ENCODE results near the gene TM4SF1.

The TM4SF1 gene

GRCh38 chr3:149375501-149376196, 1.8 kb downstream of the TM4SF1 start:
- no peak for DNase-seq (ENCODE audit: low read depth)

GRCh38 chr3:149374793-149375500, 2.5 kb downstream of the TM4SF1 start:
- no peak for DNase-seq (ENCODE audit: low read depth)

DNA sequence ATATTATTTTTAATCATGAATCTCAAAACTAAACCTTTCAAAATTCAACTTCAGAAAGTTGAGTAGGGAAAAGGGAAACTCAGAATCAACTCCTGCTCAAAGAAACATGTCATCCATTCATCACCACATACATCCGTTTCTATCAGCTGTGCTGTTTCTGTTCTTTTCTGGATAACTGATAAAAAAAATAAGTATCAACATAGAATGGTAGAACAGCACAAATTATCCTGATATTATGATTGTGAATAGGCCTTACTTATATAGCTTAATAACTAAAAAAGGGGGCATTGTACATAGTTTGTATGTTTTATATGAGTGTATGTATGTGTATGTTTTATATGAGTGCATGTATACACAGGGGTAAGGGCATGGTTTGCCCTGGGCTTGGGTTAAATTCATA, 3.1 kb downstream of the TM4SF1 start:
- no peak for DNase-seq (ENCODE audit: low read depth)

DNA sequence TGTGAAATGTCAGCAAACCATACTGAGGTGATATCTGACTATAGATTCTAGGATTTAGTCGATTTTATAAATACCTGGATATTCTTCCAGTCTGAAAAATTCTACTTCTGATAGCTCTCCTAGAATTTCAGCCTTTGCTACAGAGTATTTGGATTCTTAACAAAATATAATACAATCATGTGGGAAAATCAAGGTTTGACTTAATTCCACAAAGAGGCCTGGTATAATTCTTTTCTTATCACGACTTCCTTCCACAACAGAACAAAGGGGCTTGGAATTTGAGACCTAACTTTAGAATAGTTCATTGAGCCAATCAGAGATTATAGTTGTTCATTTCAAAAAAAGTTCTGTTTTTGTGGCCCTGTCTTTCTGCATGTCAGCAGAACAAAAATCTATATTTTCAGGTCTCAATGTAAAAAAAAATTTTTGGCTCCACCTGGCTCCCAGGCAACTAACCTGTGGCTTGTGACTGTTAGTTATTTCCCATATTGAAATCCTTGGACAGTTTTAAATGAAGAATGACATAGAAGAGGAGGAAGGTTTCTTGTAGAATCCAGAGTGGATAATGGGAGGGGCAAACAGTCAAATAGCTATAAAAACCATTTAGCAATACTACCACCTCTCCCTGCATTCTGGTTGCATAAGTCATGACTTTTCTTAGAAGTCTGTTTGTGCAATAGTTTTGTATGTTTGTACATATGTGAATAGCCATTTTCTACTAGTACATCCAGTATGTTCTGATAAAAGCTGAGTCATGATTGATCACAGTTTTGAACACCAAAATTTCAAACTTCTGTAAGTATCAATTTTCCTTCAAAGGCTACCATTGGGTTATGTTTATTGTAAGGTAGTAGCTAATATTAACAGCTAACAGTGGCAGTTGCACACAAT, 4.0 kb downstream of the TM4SF1 start:
- no peak for DNase-seq (ENCODE audit: low read depth)

- no peak for DNase-seq (ENCODE audit: low read depth)
Measured at GRCh38 chr3:149371723-149372114, 5.7 kb downstream of the TM4SF1 start.

DNA sequence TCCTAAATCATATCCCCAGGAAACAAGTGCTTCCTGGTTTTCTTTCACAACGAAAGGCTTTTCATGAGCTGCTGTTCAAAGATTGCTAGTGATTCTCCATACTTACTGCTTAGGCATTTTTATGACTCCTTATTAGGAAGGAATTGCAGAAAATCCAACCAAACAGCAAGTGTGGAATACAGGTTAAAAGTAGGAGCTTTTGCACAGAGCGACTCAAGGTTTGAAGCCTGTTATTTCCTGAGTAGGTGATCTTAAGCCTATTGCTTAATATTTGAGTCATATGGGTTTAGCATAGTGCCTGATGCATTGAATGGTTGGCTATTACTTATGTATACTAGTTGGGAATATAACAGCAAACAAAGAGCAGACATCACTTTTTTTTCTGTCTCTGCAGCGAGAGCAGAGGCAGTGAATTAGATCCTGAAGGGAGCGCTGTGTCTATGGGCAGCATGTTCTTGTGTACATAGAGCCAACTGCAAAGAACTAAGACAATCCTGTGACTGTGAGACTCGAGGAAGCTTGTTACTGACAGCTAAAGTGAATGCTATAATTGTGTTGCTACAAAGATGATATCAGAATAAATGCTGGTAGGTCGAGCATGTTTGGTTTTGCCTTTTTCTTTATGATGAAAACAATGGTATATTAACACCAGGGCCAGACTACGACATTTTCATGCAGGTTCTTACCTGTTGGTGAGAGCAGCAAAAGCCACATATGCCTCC, 6.3 kb downstream of the TM4SF1 start:
- DNase-seq (ENCODE audit: low read depth), result no peak

DNA sequence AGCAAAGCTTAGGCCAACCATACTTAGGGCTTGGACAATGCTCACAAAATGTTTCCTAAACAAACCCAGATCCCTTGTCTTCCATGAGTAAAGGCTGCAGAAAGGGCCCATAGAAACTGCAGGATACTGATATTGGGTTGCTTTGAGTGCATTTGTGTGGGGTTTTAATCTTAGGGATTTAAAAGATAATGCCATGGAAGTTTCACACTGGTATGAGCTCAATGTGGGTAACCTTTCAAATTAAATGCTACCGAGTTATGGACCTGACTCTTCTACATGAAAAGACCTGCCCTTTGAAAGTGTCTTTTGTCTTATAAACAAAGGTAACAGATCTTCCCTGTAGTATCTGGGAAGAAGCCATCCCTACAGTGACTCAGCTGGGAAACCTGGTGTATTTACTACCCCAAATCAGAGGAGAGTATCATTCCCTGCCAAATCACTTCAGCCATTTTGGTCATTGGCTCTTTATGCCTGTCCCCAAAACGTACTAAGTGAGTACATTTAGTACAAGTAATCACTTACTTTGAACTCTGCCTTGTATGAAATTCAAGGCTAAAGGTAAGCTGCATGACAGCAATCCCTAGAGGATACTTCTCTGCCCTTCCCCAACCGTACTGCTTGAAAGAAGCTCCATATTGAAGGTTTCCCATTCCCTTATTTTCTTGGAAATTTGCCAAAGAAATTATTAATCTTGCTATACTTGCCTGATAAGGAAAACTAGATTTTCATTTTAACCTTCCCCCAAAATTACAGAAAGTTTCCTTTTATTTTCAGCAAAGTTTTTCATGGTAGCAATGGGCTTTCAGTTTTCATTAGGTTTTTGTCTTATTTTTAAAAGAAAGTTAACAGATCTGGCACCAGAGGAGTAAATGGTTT, 7.2 kb downstream of the TM4SF1 start:
- no peak for DNase-seq (ENCODE audit: low read depth)

DNA sequence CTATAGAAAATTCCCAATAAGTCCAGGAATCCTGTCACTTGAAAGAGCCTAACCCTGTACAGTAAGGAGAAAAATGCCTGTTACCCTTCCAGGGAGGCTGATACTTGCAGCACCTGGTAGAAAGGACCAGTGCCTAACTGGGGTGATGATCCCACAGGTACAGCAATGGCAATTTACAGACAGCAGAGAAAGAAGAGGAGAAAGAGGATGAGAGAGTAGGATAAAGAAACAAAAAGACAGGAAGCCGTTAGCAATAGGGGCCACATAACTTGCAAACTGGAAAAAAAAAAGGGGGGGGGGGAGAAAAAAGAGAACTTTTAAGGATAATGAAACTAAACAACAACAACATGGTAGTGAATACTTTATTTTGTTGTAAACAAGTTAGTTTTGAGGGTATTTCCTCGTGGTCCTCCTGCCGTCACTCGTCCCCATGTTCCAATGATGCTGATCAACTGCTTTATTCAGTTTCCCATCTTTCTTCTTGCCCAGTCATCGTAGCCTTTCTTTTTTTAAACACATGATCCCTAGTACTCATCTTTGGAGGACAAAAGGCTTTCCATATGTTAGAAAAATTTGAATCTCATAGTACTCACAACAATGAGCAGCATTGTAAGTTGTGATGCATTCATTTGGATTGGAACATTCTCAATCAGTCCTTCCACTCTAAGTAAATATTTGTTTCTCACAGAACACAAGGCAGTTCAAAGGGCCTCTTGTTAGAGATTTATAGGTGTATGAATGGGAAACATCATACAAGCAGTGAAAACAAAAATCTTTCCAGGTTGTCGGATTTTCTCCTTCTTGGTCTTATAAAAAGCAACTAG, 8.6 kb downstream of the TM4SF1 start:
- DNase-seq (ENCODE audit: low read depth), result no peak

DNA sequence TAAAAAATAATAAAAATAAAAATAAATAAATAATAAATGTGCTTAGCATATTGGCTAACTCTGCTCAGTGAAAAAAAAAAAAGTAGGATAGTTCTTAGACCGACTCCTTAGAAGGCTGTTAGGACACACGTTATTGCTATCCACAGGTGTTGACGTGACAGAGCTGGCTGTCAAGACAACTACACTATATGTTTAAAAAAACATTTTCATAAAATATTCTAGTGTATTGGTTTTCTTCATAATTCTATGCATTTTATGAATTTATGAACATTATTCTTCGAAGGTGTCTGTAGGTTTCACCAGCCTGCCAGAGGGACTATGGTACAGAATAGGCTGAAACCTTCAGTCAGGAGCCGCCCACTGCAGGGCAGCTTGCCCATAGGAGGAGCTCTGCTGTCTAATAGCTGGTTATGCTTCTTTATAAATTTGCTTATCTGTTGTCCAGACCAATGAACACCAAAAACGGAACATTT, 9.2 kb downstream of the TM4SF1 start:
- no peak for DNase-seq (ENCODE audit: low read depth)

DNA sequence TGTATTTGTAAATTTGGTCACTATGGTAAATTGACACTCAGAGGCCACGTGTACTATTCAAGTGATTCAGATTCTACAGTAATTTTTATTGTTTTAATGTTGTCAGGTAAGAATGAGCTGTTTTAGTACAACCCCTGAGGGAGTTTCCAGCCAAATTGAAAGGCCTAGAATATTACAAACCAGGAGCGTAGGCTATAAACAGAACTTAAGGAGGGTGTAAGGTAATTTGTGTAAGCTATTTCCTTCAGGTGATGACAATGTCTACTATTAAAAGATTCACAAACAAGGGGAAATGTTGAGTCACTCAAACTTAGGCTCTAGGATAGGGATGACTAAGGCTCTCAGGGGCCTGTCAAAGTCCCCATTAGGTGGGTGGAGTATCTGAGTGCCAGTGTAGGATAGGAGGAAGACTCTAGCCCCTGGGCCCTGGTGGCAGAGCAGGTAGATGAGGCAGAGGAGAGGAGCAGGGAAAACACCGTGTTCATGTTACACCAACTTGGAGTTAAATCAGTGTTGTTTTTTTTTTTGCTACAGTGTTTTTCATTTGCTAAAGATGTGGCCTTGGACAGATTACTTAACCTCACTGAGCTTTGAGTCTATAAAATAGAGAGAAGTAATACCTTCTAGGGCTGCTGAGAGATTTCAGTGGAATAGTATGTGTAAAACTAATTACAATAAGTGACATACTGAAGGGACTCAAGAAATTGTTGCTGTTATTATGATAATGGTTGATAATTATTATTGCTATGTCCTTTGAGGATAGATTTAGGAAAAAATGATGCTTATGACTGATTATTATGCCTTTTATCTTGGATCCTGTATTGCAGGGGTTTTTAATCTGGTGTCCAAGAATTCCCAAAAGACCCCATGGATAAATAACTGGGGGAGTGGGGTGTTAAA, 10.3 kb downstream of the TM4SF1 start:
- DNase-seq (ENCODE audit: low read depth), result no peak

DNA sequence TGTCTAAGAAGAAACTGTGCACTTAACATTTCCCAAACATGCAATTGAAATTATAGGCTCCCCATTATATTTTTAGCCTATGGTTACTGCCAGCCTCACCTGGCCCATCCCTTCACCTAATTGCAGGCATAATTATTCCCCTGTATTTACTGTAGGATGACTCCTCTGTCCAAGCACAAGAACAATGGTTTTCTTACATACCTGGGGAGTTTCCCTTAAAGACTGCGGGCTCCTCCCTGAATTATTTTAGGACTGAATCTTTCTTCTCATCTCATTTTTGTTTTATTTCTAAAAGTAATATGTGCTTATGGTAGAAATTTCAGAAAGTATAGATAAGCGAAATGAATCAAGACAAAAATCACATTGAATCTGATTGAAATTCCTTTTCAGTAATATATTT, 11.4 kb downstream of the TM4SF1 start:
- DNase-seq (ENCODE audit: low read depth), result no peak

DNA sequence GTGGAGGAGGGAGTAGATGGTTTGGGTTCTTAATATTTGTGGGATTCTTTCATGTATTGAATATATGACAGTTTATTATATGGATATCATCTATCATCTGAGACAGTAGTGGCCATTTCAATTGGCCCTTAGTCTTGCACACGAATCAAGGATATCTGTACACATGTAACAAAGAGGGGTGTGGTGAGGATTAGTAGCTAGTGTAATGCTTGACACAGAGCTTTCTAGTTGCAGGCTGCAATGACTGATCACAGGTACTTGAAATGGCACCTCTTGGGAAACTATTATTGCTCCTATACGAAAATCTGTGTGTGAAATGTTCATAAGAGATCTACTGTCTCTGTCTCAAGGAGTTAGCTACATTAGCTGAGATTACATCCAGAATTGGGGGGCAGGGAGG, 12.8 kb downstream of the TM4SF1 start:
- no peak for DNase-seq (ENCODE audit: low read depth)

GRCh38 chr3:149363053-149363452, 14.4 kb downstream of the TM4SF1 start:
- DNase-seq (ENCODE audit: low read depth), result no peak

DNA sequence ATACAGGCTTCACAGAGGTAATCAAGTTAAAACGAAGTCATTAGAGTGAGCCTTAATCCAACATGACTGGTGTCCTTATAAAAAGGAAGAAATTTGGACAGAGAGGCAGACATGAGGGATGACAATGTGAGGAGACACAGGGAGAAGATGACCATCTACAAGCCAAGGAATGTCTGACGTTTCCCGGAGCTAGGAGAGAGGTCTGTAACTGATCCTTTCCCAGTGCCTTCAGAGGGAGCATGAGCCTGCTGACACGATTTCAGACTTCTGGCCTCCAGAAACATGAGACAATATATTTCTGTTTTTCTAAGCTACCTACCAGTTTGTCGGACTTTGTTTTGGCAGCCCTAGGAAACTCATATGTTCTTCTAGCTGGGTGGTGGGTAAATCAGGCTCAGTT, 15.1 kb downstream of the TM4SF1 start:
- no peak for DNase-seq (ENCODE audit: low read depth)

DNA sequence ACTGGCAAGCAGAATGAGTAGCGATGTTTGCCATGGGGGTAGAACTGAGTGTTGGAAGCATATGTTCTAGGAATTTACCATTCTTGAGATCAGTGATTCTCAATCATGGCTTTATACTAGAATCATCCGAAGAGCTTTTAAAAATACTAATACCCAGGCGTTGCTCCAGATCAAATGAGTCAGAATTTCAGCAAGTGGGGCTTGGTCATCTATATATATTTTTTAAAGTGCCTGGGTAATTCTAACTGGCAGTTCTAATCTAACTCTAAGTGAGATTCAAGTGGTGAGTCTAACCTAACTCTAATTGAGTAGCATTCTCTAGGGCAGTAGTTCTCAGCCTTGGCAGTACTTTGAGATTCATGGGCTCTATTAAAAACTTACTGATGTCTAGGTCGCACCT, 20.8 kb downstream of the TM4SF1 start:
- no peak for DNase-seq (ENCODE audit: low read depth)

- DNase-seq (ENCODE audit: low read depth), result no peak
Measured at GRCh38 chr3:149356044-149356592, 21.3 kb downstream of the TM4SF1 start.

GRCh38 chr3:149353581-149354184, 23.8 kb downstream of the TM4SF1 start:
- DNase-seq (ENCODE audit: low read depth), result no peak

- DNase-seq (ENCODE audit: low read depth), result no peak
Measured at GRCh38 chr3:149352556-149352955, 24.9 kb downstream of the TM4SF1 start.

Measured in activated gamma-delta T cell treated with anti-CD3 and anti-CD28 coated beads, Interleukin-2, amount 50 U/mL, for 16 hours (primary cell).